ENCODE results near the gene OTOA.

DNA sequence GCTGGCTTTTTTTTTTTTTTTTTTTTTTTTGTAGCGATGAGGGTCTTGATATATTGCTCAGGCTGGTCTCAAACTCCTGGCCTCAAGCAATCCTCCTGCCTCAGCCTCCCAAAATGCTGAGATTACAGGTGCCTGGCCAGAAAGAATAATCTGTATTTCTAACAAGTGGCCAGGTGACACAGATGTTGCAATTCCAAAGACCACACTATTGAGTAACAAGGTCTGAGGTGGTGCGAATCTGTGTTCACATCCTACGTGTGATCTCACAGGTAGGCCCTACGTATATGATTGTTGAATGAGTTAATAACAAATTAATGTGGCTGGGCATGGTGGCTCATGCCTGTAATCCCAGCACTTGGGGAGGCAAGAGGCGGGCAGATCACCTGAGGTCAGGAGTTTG lies 33.3 kb downstream of the OTOA start:
- TF ChIP-seq, protein P1, sequence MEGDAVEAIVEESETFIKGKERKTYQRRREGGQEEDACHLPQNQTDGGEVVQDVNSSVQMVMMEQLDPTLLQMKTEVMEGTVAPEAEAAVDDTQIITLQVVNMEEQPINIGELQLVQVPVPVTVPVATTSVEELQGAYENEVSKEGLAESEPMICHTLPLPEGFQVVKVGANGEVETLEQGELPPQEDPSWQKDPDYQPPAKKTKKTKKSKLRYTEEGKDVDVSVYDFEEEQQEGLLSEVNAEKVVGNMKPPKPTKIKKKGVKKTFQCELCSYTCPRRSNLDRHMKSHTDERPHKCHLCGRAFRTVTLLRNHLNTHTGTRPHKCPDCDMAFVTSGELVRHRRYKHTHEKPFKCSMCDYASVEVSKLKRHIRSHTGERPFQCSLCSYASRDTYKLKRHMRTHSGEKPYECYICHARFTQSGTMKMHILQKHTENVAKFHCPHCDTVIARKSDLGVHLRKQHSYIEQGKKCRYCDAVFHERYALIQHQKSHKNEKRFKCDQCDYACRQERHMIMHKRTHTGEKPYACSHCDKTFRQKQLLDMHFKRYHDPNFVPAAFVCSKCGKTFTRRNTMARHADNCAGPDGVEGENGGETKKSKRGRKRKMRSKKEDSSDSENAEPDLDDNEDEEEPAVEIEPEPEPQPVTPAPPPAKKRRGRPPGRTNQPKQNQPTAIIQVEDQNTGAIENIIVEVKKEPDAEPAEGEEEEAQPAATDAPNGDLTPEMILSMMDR (IDR thresholded peaks at IDR 0.05; ENCODE audit: borderline replicate concordance, extremely low read depth, low read length, poor library complexity, severe bottlenecking): no peak
- no peak for TF ChIP-seq EZH2 (IDR thresholded peaks at IDR 0.05; ENCODE audit: borderline replicate concordance, low read depth, low read length, severe bottlenecking)
